Hair follicle dermal papilla cell (primary cell): ENCODE measurements around the gene STARD5. TPM values are rescaled to one million over a fixed set of nuclear protein-coding genes. Genes with fewer than 3 reads are reported as not detected.

Experiments used
- total RNA-seq: library from RNA; depleted of rRNA; stranded (reverse); fragments of >200 nt; gene quantifications from 2 replicates; pipeline ENCODE4 v1.2.3, GENCODE V29; 2012

Gene STARD5, protein sequence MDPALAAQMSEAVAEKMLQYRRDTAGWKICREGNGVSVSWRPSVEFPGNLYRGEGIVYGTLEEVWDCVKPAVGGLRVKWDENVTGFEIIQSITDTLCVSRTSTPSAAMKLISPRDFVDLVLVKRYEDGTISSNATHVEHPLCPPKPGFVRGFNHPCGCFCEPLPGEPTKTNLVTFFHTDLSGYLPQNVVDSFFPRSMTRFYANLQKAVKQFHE
- total RNA-seq = 5.5 and 8.1 TPM in 2 replicates

DNA sequence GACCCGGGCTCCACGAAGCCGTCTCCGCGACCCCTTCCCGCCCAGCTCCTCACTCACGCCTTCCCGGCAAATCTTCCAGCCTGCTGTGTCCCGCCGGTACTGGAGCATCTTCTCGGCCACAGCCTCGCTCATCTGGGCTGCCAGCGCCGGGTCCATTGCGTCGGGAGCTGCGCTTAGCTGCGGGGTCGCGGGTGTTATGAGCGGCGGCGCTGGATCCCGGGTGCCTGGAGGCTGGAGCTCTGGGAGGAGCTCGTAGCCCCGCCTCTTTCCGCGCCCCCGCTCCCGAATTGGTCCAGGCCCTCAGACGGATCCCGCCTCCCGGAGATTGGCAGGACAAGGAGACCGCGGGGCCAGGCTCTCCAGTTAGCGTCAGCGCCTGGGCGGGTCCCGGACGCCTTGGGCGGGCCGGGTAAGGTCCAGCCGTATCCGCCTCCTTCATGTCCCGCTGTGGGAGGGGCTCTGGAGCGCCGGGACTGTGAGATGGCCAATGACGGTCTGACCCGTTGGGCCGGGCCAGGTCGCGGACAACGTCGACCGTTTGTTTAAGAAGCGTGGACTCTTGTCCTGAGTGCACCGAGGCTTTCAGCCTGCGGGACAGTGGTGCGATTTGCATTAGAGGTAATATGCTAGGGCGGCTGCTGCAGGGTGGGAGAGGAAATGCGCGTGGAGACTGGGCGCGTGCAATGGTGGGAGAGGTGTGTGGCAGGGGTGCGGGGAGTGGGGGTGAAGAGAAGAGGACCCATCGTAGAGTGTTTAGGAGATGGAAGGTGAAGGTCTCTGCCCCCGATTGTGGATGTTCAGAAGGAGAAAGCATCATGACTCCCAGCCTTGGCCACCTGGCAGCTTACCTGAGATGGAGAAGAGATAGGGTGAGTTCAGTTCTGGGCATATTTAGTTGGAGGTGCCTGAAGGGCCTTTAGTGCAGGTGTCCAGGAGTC lies at the start of gene STARD5:
TSS of gene STARD5 (minus strand) at position 198 of the 938 bp plus-strand sequence. CDS start at position 156, 42 bp downstream.

Other genes starting within 250 kb of the STARD5 start
- gene CFAP161, start 189.9 kb downstream of the STARD5 start, total RNA-seq = 0.12 and 0.32 TPM in 2 replicates
- 0.97 and 1.1 TPM in 2 replicates for gene IL16, start 127.3 kb downstream of the STARD5 start, total RNA-seq
- gene TMC3, start 50.1 kb upstream of the STARD5 start, total RNA-seq = not detected in 2 replicates